ENCODE data around the gene TRIB2.

- TF ChIP-seq POLR2A (IDR thresholded peaks at IDR 0.05) (no peak), CTCF (IDR thresholded peaks at IDR 0.05) (no peak)
Observed at GRCh38 chr2:12688091-12688490, 28.6 kb upstream of the TRIB2 start.
